Mucosa of rectum (tissue), 2 donors: ENCODE measurements around the gene IGF1.

Experiments
- H3K27ac ChIP-seq, 2 donors: one replicate each; pipeline ENCODE4 v1.7.0; 2013; ENCODE audit warnings: inconsistent platforms in 2 of 2, low read depth in 2 of 2, low read length in 2 of 2
- H3K27me3 ChIP-seq, 2 donors: one replicate each; pipeline ENCODE4 v1.7.0; 2013; ENCODE audit warnings: low read length in 2 of 2; ENCODE audit not compliant: control insufficient read depth in 2 of 2, insufficient read depth in 2 of 2
- H3K36me3 ChIP-seq, 2 donors: one replicate each; pipeline ENCODE4 v1.7.0; 2013; ENCODE audit warnings: low read length in 2 of 2; ENCODE audit not compliant: control insufficient read depth in 2 of 2, insufficient read depth in 2 of 2
- H3K4me1 ChIP-seq, 2 donors: one replicate each; pipeline ENCODE4 v1.7.0; 2013; ENCODE audit warnings: low read length in 2 of 2, mild to moderate bottlenecking in 1 of 2; ENCODE audit not compliant: control insufficient read depth in 2 of 2, insufficient read depth in 2 of 2
- H3K4me3 ChIP-seq, 2 donors: one replicate each; pipeline ENCODE4 v1.7.0; 2013; ENCODE audit warnings: low read length in 2 of 2
- H3K9ac ChIP-seq, 2 donors: one replicate each; pipeline ENCODE4 v1.7.0; 2013; ENCODE audit warnings: low read length in 2 of 2, low read depth in 1 of 2, mild to moderate bottlenecking in 1 of 2
- H3K9me3 ChIP-seq, 2 donors: one replicate each; pipeline ENCODE4 v1.7.0; 2013; ENCODE audit warnings: low read length in 2 of 2; ENCODE audit not compliant: control insufficient read depth in 2 of 2
- donor health status: healthy.
- donor health status: Normal muscosa, but diverticular disease.

IGF1 gene

DNA sequence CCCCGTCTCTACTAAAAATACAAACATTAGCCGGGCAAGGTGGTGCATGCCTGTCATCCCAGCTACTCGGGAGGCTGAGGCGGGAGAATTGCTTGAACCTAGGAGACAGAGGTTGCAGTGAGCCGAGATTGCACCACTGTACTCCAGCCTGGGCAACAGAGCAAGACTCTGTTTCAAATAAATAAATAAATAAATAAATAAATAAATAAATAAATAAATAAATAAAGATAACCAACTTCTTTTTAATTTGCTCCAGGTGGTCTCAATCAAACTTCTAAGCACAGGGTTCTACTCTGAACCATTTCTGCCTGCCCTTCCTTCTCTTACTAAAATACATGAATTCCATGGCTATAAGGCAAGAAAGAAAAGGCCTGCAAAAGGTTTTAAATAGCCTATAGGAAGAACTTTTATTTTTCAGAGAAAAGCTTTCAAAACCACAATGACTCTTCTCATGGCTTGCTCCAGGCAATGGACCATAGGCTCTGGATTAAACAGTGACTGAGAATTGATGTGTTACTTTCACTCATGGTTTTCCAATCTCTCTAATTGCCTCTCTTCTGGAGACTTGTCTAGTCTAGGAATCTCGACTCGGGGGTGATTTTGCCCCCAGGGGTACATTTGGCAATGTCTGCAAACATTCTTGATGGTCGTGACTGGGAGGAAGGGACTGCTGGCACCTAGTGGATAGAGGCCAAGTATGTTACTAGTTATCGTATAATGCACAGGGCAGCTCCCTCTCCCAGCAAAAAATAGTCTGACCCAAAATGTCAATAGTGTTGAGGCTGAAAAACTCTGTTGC is 14.4 kb downstream of the IGF1 start:
- H3K4me3 ChIP-seq, result no peak overlapping the region
- no peaks in the 10 kb centered on the region for H3K36me3 ChIP-seq
- no peaks in the 10 kb centered on the region for H3K4me1 ChIP-seq
- H3K9ac ChIP-seq, result no peak overlapping the region
- H3K27me3 ChIP-seq, result no peaks in the 10 kb centered on the region
- no peaks in the 10 kb centered on the region for H3K9me3 ChIP-seq
- H3K27ac ChIP-seq, result no peak overlapping the region

DNA sequence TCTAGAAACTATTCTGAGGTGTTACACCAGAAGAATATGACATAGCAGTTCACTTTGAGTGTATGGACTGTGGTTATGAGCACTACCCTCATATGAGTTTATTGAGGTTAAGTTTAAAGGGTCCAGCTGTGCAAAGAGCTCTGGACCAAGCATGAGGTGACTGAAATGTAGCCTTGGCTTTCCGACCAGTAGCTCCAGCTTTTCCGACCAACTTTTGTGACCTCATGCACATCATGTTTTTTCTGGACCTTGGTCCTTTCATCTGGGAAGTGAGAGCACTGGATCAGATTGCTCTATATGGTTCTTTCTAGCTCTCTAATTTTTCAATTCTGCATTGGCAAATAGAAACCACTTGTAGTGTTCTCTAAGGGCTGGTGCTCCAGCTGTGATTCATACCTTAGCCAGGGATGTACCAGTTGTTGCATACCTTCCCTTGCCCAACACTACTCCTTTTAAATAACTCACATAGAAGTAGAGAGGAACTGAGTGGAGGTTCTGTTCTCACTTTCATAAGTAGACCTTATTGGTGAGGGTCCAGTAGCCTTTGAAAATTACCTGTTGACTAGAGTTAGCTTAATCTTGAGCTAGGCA is 16.6 kb downstream of the IGF1 start:
- Histone ChIP-seq H3K36me3 (no peaks in the 10 kb centered on the region), H3K27me3 (no peaks in the 10 kb centered on the region), H3K4me3 (no peak overlapping the region), H3K9me3 (no peaks in the 10 kb centered on the region), H3K4me1 (no peaks in the 10 kb centered on the region), H3K9ac (no peak overlapping the region), H3K27ac (no peak overlapping the region)

GRCh38 chr12:102462795-102463465 is 17.4 kb downstream of the IGF1 start:
- H3K36me3 ChIP-seq, result no peaks in the 10 kb centered on the region
- no peak overlapping the region for H3K4me3 ChIP-seq
- no peak overlapping the region for H3K9ac ChIP-seq
- H3K9me3 ChIP-seq, result no peaks in the 10 kb centered on the region
- H3K27ac ChIP-seq, result no peak overlapping the region
- H3K27me3 ChIP-seq, result no peaks in the 10 kb centered on the region
- H3K4me1 ChIP-seq, result no peaks in the 10 kb centered on the region

- no peak overlapping the region for H3K4me3 ChIP-seq
- no peak overlapping the region for H3K9ac ChIP-seq
- H3K36me3 ChIP-seq, result no peaks in the 10 kb centered on the region
- H3K4me1 ChIP-seq, result no peaks in the 10 kb centered on the region
- no peaks in the 10 kb centered on the region for H3K27me3 ChIP-seq
- H3K27ac ChIP-seq, result no peak overlapping the region
- H3K9me3 ChIP-seq, result no peaks in the 10 kb centered on the region
Observed at GRCh38 chr12:102462386-102462785, 18.0 kb downstream of the IGF1 start.

GRCh38 chr12:102461501-102461900 is 18.9 kb downstream of the IGF1 start:
- Histone ChIP-seq H3K9me3 (no peaks in the 10 kb centered on the region), H3K4me1 (no peaks in the 10 kb centered on the region), H3K36me3 (no peaks in the 10 kb centered on the region), H3K4me3 (no peak overlapping the region), H3K27ac (no peak overlapping the region), H3K9ac (no peak overlapping the region), H3K27me3 (no peaks in the 10 kb centered on the region)

DNA sequence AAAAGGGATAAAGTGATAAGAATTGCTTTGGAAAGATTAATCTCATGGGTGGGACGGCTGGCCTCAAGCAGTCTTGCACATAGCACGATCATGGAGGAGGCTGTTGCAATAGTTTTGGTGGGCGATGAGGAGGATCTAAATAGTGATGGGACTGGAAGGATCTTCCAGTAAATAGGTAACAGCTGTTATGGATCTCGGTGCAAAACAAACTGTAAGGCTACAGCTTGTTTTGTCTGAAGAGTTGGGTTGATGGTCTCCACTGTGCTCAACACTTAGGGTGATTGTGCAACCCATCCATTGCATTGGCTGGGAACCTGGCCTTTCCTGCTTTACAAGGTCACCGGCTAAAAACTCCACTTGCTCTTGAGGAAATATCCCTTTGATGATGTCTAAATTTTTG is 21.0 kb downstream of the IGF1 start:
- H3K9ac ChIP-seq, result no peak overlapping the region
- H3K36me3 ChIP-seq, result no peaks in the 10 kb centered on the region
- no peaks in the 10 kb centered on the region for H3K9me3 ChIP-seq
- H3K4me3 ChIP-seq, result no peak overlapping the region
- H3K27me3 ChIP-seq, result no peaks in the 10 kb centered on the region
- no peaks in the 10 kb centered on the region for H3K4me1 ChIP-seq
- no peak overlapping the region for H3K27ac ChIP-seq

GRCh38 chr12:102454808-102455760 is 25.3 kb downstream of the IGF1 start:
- Histone ChIP-seq H3K4me3 (no peak overlapping the region), H3K9ac (no peak overlapping the region), H3K36me3 (no peaks in the 10 kb centered on the region), H3K9me3 (no peaks in the 10 kb centered on the region), H3K27ac (no peak overlapping the region), H3K27me3 (no peaks in the 10 kb centered on the region), H3K4me1 (no peaks in the 10 kb centered on the region)

- Histone ChIP-seq H3K27me3 (no peaks in the 10 kb centered on the region), H3K36me3 (no peaks in the 10 kb centered on the region), H3K27ac (no peak overlapping the region), H3K4me1 (no peaks in the 10 kb centered on the region), H3K9ac (no peak overlapping the region), H3K4me3 (no peak overlapping the region), H3K9me3 (no peaks in the 10 kb centered on the region)
Observed at GRCh38 chr12:102454330-102454729, 26.0 kb downstream of the IGF1 start.

DNA sequence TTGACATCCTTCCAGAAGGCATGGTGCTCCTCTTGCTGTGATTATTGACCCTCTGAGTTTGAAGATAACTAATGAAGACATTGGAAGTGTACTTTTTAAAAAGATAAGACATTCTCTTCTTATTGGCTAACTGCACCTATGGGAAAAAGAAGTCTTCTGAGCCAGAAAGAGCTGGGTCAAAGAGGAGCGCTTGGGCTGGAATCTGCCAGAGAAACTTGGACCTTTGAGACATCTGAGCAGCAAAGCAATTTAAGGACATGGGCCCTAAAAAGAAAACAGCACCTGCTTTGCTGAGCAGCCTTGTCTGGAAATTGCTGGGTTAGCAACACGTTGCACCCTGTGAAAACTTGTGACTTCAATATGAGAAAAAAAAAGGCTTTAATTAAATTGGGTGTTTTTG is 27.8 kb downstream of the IGF1 start:
- Histone ChIP-seq H3K9me3 (no peaks in the 10 kb centered on the region), H3K4me3 (no peak overlapping the region), H3K4me1 (no peaks in the 10 kb centered on the region), H3K36me3 (no peaks in the 10 kb centered on the region), H3K9ac (no peak overlapping the region), H3K27ac (no peak overlapping the region), H3K27me3 (no peaks in the 10 kb centered on the region)
